DOHH2 (cell line): ENCODE measurements around the gene DNAJC5G.

Experiments used
- EZH2phosphoT487 ChIP-seq: fragments of 200-600 bp; sonication (generic); IDR thresholded peaks from 2 replicates; pipeline ENCODE4 v1.6.1; 2017; ENCODE audit warnings: borderline replicate concordance, mild to moderate bottlenecking, antibody characterized with exemption, low read length, moderate library complexity, mixed read lengths
- TF ChIP-seq, protein P1 (sequence below): fragments of 200-600 bp; sonication (generic); IDR thresholded peaks from one replicate; pipeline ENCODE4 v1.5.1; 2014; ENCODE audit warnings: antibody characterized with exemption, mild to moderate bottlenecking, low read depth, low read length; ENCODE audit not compliant: poor library complexity, severe bottlenecking

GRCh38 chr2:27281442-27281841 lies 6.2 kb downstream of the DNAJC5G start:
- TF ChIP-seq, protein P1, sequence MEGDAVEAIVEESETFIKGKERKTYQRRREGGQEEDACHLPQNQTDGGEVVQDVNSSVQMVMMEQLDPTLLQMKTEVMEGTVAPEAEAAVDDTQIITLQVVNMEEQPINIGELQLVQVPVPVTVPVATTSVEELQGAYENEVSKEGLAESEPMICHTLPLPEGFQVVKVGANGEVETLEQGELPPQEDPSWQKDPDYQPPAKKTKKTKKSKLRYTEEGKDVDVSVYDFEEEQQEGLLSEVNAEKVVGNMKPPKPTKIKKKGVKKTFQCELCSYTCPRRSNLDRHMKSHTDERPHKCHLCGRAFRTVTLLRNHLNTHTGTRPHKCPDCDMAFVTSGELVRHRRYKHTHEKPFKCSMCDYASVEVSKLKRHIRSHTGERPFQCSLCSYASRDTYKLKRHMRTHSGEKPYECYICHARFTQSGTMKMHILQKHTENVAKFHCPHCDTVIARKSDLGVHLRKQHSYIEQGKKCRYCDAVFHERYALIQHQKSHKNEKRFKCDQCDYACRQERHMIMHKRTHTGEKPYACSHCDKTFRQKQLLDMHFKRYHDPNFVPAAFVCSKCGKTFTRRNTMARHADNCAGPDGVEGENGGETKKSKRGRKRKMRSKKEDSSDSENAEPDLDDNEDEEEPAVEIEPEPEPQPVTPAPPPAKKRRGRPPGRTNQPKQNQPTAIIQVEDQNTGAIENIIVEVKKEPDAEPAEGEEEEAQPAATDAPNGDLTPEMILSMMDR, result no peak
- TF ChIP-seq EZH2phosphoT487, result no peak
